ENCODE measurements around the gene TAB2.
"Not testable (repeated sequence)": the region's sequence is repeated elsewhere in the genome, so short reads cannot be mapped to it uniquely, and the experiment has no call there.

The TAB2 gene

GRCh38 chr6:149318581-149319286 is 1.2 kb downstream of the TAB2 start:
- ChIA-PET POLR2A (no interaction called here), CTCF (no interaction called here)
- TF ChIP-seq ZNF384 (IDR thresholded peaks at IDR 0.05) (no peak), FOXM1 (IDR thresholded peaks at IDR 0.05; ENCODE audit: borderline replicate concordance) (no peak), SP1 (IDR thresholded peaks at IDR 0.05) (no peak), HDGF (IDR thresholded peaks at IDR 0.05; ENCODE audit: borderline replicate concordance) (no peak), LEF1 (IDR thresholded peaks at IDR 0.05; ENCODE audit: borderline replicate concordance) (no peak), NFRKB (IDR thresholded peaks at IDR 0.05) (no peak), FOXK2 (IDR thresholded peaks at IDR 0.05) (no peak), FOXA1 (IDR thresholded peaks at IDR 0.05) (no peak), SUZ12 (IDR thresholded peaks at IDR 0.05) (no peak), L3MBTL2 (conservative IDR thresholded peaks at IDR 0.05) (no peak), CTBP1 (IDR thresholded peaks at IDR 0.05; ENCODE audit: borderline replicate concordance) (no peak), TARDBP (IDR thresholded peaks at IDR 0.05) (no peak), ARNT (IDR thresholded peaks at IDR 0.05) (no peak), BHLHE40 (IDR thresholded peaks at IDR 0.05; ENCODE audit: borderline replicate concordance) (no peak), ELF4 (IDR thresholded peaks at IDR 0.05) (no peak), PKNOX1 (IDR thresholded peaks at IDR 0.05) (no peak)
- no peak for DNase-seq (ENCODE audit: extremely low spot score)

- DNase-seq (ENCODE audit: extremely low spot score) = no peak
- ChIA-PET POLR2A (no interaction called here), CTCF (no interaction called here)
- TF ChIP-seq SP1 (IDR thresholded peaks at IDR 0.05) (no peak), TARDBP (IDR thresholded peaks at IDR 0.05) (no peak), ZNF384 (IDR thresholded peaks at IDR 0.05) (no peak), LEF1 (IDR thresholded peaks at IDR 0.05; ENCODE audit: borderline replicate concordance) (no peak), ELF4 (IDR thresholded peaks at IDR 0.05) (no peak)
Measured at GRCh38 chr6:149319422-149319821, 1.9 kb downstream of the TAB2 start.

- DNase-seq (ENCODE audit: extremely low spot score); CTCF ChIA-PET; POLR2A ChIA-PET: not testable (repeated sequence)
Measured at GRCh38 chr6:149320016-149320415, 2.5 kb downstream of the TAB2 start.

- TF ChIP-seq NFRKB (IDR thresholded peaks at IDR 0.05) (no peak), FOXK2 (IDR thresholded peaks at IDR 0.05) (no peak), TARDBP (IDR thresholded peaks at IDR 0.05) (no peak), SP1 (IDR thresholded peaks at IDR 0.05) (no peak), CTBP1 (IDR thresholded peaks at IDR 0.05; ENCODE audit: borderline replicate concordance) (no peak), ARNT (IDR thresholded peaks at IDR 0.05) (no peak), HDGF (IDR thresholded peaks at IDR 0.05; ENCODE audit: borderline replicate concordance) (no peak), LEF1 (IDR thresholded peaks at IDR 0.05; ENCODE audit: borderline replicate concordance) (no peak)
- CTCF ChIA-PET = no interaction called here
- POLR2A ChIA-PET = no interaction called here
Measured at GRCh38 chr6:149320796-149321195, 3.3 kb downstream of the TAB2 start.

GRCh38 chr6:149323353-149323752 is 5.8 kb downstream of the TAB2 start:
- POLR2A ChIA-PET = no interaction called here
- no peak for DNase-seq (ENCODE audit: extremely low spot score)
- TF ChIP-seq HDGF (IDR thresholded peaks at IDR 0.05; ENCODE audit: borderline replicate concordance) = no peak
- TF ChIP-seq ZNF384 (IDR thresholded peaks at IDR 0.05) = no peak
- no peak for TF ChIP-seq FOXK2 (IDR thresholded peaks at IDR 0.05)
- TF ChIP-seq ELF4 (IDR thresholded peaks at IDR 0.05) = no peak
- no peak for TF ChIP-seq SP1 (IDR thresholded peaks at IDR 0.05)
- TF ChIP-seq FOXM1 (IDR thresholded peaks at IDR 0.05; ENCODE audit: borderline replicate concordance) = no peak
- TF ChIP-seq TARDBP (IDR thresholded peaks at IDR 0.05) = no peak
- TF ChIP-seq LEF1 (IDR thresholded peaks at IDR 0.05; ENCODE audit: borderline replicate concordance) = no peak
- no peak for TF ChIP-seq L3MBTL2 (conservative IDR thresholded peaks at IDR 0.05)
- no peak for TF ChIP-seq BHLHE40 (IDR thresholded peaks at IDR 0.05; ENCODE audit: borderline replicate concordance)
- no peak for TF ChIP-seq PKNOX1 (IDR thresholded peaks at IDR 0.05)
- TF ChIP-seq NFRKB (IDR thresholded peaks at IDR 0.05) = no peak
- no peak for TF ChIP-seq FOXA1 (IDR thresholded peaks at IDR 0.05)
- no peak for TF ChIP-seq ARNT (IDR thresholded peaks at IDR 0.05)
- TF ChIP-seq SUZ12 (IDR thresholded peaks at IDR 0.05) = no peak
- no peak for TF ChIP-seq CTBP1 (IDR thresholded peaks at IDR 0.05; ENCODE audit: borderline replicate concordance)
- CTCF ChIA-PET = interaction anchor here (0.6 to 1.6 kb wide), 3 partner anchors 35 to 109 kb away, joined by 3 to 5 read pairs (median 4); no protein-coding TSS in a partner anchor

More at GRCh38 chr6:149320796-149321195, 3.3 kb downstream of the TAB2 start:
- no peak for DNase-seq (ENCODE audit: extremely low spot score)

- DNase-seq (ENCODE audit: extremely low spot score) = no peak
- ChIA-PET CTCF (interaction anchor here (1.6 kb wide), 1 partner anchor 108 kb away, joined by 4 read pairs; no protein-coding TSS in a partner anchor), POLR2A (no interaction called here)
- TF ChIP-seq LEF1 (IDR thresholded peaks at IDR 0.05; ENCODE audit: borderline replicate concordance) (no peak), SP1 (IDR thresholded peaks at IDR 0.05) (no peak), FOXM1 (IDR thresholded peaks at IDR 0.05; ENCODE audit: borderline replicate concordance) (no peak), SUZ12 (IDR thresholded peaks at IDR 0.05) (no peak), ZNF384 (IDR thresholded peaks at IDR 0.05) (no peak), ARNT (IDR thresholded peaks at IDR 0.05) (no peak), BHLHE40 (IDR thresholded peaks at IDR 0.05; ENCODE audit: borderline replicate concordance) (no peak), NFRKB (IDR thresholded peaks at IDR 0.05) (no peak), PKNOX1 (IDR thresholded peaks at IDR 0.05) (no peak), ELF4 (IDR thresholded peaks at IDR 0.05) (no peak), FOXA1 (IDR thresholded peaks at IDR 0.05) (no peak), HDGF (IDR thresholded peaks at IDR 0.05; ENCODE audit: borderline replicate concordance) (no peak), TARDBP (IDR thresholded peaks at IDR 0.05) (no peak), L3MBTL2 (conservative IDR thresholded peaks at IDR 0.05) (no peak), CTBP1 (IDR thresholded peaks at IDR 0.05; ENCODE audit: borderline replicate concordance) (no peak), FOXK2 (IDR thresholded peaks at IDR 0.05) (no peak)
Measured at GRCh38 chr6:149323925-149324324, 6.4 kb downstream of the TAB2 start.
